MM.1S (cell line): ENCODE data around the gene SYT1.

ENCODE experiments used
- EZH2 ChIP-seq: fragments of 300-600 bp; sonication (generic); optimal IDR thresholded peaks from 2 replicates; pipeline ENCODE3; 2017; ENCODE audit warnings: low read depth, mild to moderate bottlenecking, antibody characterized with exemption, low read length, mixed read lengths
- EZH2phosphoT487 ChIP-seq: fragments of 300-600 bp; sonication (generic); IDR thresholded peaks from 2 replicates; pipeline ENCODE4 v1.6.1; 2018; ENCODE audit warnings: antibody characterized with exemption, low read length
- TF ChIP-seq, protein P1 (sequence below): fragments of 300-600 bp; sonication (generic); IDR thresholded peaks from 2 replicates; pipeline ENCODE4 v1.5.1; 2016; ENCODE audit warnings: antibody characterized with exemption, low read length, mixed read lengths

GRCh38 chr12:79344855-79345847 lies 480.6 kb downstream of the SYT1 start:
- TF ChIP-seq, protein P1, sequence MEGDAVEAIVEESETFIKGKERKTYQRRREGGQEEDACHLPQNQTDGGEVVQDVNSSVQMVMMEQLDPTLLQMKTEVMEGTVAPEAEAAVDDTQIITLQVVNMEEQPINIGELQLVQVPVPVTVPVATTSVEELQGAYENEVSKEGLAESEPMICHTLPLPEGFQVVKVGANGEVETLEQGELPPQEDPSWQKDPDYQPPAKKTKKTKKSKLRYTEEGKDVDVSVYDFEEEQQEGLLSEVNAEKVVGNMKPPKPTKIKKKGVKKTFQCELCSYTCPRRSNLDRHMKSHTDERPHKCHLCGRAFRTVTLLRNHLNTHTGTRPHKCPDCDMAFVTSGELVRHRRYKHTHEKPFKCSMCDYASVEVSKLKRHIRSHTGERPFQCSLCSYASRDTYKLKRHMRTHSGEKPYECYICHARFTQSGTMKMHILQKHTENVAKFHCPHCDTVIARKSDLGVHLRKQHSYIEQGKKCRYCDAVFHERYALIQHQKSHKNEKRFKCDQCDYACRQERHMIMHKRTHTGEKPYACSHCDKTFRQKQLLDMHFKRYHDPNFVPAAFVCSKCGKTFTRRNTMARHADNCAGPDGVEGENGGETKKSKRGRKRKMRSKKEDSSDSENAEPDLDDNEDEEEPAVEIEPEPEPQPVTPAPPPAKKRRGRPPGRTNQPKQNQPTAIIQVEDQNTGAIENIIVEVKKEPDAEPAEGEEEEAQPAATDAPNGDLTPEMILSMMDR: peak; percentile 71
- TF ChIP-seq EZH2phosphoT487 (no peak), EZH2 (no peak)
